Measurements from ENCODE around the gene AUH. TPM values are rescaled to one million over a fixed set of nuclear protein-coding genes. Genes with fewer than 3 reads are reported as not detected.

The AUH gene
- total and polyA plus RNA-seq, 2 experiments from 2014 or later, result 9.9 to 18.3 TPM

GRCh38 chr9:91239367-91240111 is 122.2 kb downstream of the AUH start:
- DNase-seq, result no peak
- no peak overlapping the region for H3K9ac ChIP-seq
- H3K79me2 ChIP-seq (ENCODE audit: insufficient read depth), result no peaks in the 10 kb centered on the region
- no peak overlapping the region for H2AFZ ChIP-seq
- no peaks in the 10 kb centered on the region for H4K20me1 ChIP-seq (ENCODE audit: insufficient read depth)
- H3K9me2 ChIP-seq (ENCODE audit: insufficient read depth), result 0 out of 2 replicates have a peak, but pooled peaks cover 4% of the 10 kb centered on the region
- no peaks in the 10 kb centered on the region for H3K9me3 ChIP-seq (ENCODE audit: low read depth)
- H3K36me3 ChIP-seq (ENCODE audit: low read depth), result no peaks in the 10 kb centered on the region
- H3K4me2 ChIP-seq (ENCODE audit: unreplicated experiment), result no peak overlapping the region
- in situ Hi-C loops (cut with MboI), result no loop called here
- no peak overlapping the region for H3K4me3 ChIP-seq
- no peak for TF ChIP-seq EZH2 (IDR thresholded peaks at IDR 0.05; ENCODE audit: insufficient read depth, poor library complexity, severe bottlenecking)
- TF ChIP-seq EZH2phosphoT487 (IDR thresholded peaks at IDR 0.05; ENCODE audit: insufficient read depth, low read depth), result no peak
- no peaks in the 10 kb centered on the region for H3F3A ChIP-seq (ENCODE audit: insufficient read depth)
- 91 to 92% methylated on average over 5 of the region's 5 CpGs for WGBS, 2 experiments (ENCODE audit: low coverage in 1 of 2, low lambda C conversion rate in 2 of 2, missing lambda C conversion rate in 2 of 2)
- H3K27me3 ChIP-seq (replicated peaks; ENCODE audit: insufficient read depth), result no peaks in the 10 kb centered on the region
- no peak overlapping the region for H3K27ac ChIP-seq
- H3K4me1 ChIP-seq (ENCODE audit: insufficient read depth), result no peaks in the 10 kb centered on the region

GRCh38 chr9:91234523-91234922 is 127.2 kb downstream of the AUH start:
- Histone ChIP-seq H3K79me2 (ENCODE audit: insufficient read depth) (no peaks in the 10 kb centered on the region), H3K9me2 (ENCODE audit: insufficient read depth) (0 out of 2 replicates have a peak, but pooled peaks cover 4% of the 10 kb centered on the region), H3F3A (ENCODE audit: insufficient read depth) (no peaks in the 10 kb centered on the region), H3K27ac (no peak overlapping the region), H3K36me3 (ENCODE audit: low read depth) (no peaks in the 10 kb centered on the region), H3K4me3 (no peak overlapping the region), H3K9me3 (ENCODE audit: low read depth) (no peaks in the 10 kb centered on the region), H2AFZ (no peak overlapping the region), H4K20me1 (ENCODE audit: insufficient read depth) (no peaks in the 10 kb centered on the region), H3K27me3 (replicated peaks; ENCODE audit: insufficient read depth) (no peaks in the 10 kb centered on the region), H3K4me2 (ENCODE audit: unreplicated experiment) (no peak overlapping the region), H3K9ac (no peak overlapping the region), H3K4me1 (ENCODE audit: insufficient read depth) (no peaks in the 10 kb centered on the region)
- 73 to 75% methylated on average over 2 of the region's 2 CpGs for WGBS, 2 experiments (ENCODE audit: low coverage in 1 of 2, low lambda C conversion rate in 2 of 2, missing lambda C conversion rate in 2 of 2)
- TF ChIP-seq EZH2 (IDR thresholded peaks at IDR 0.05; ENCODE audit: insufficient read depth, poor library complexity, severe bottlenecking) (no peak), EZH2phosphoT487 (IDR thresholded peaks at IDR 0.05; ENCODE audit: insufficient read depth, low read depth) (no peak)
- no peak for DNase-seq
- in situ Hi-C loops (cut with MboI), result no loop called here

- H2AFZ ChIP-seq, result no peak overlapping the region
- TF ChIP-seq EZH2 (IDR thresholded peaks at IDR 0.05; ENCODE audit: insufficient read depth, poor library complexity, severe bottlenecking) (no peak), EZH2phosphoT487 (IDR thresholded peaks at IDR 0.05; ENCODE audit: insufficient read depth, low read depth) (no peak)
- WGBS, 2 experiments (ENCODE audit: low coverage in 1 of 2, low lambda C conversion rate in 2 of 2, missing lambda C conversion rate in 2 of 2), result 85 to 89% methylated on average over 2 of the region's 2 CpGs
- H3K9me3 ChIP-seq (ENCODE audit: low read depth), result no peaks in the 10 kb centered on the region
- no peaks in the 10 kb centered on the region for H4K20me1 ChIP-seq (ENCODE audit: insufficient read depth)
- no peak for DNase-seq
- H3K27ac ChIP-seq, result no peak overlapping the region
- no peak overlapping the region for H3K9ac ChIP-seq
- H3K27me3 ChIP-seq (replicated peaks; ENCODE audit: insufficient read depth), result no peaks in the 10 kb centered on the region
- no peaks in the 10 kb centered on the region for H3K36me3 ChIP-seq (ENCODE audit: low read depth)
- no peaks in the 10 kb centered on the region for H3K4me1 ChIP-seq (ENCODE audit: insufficient read depth)
- in situ Hi-C loops (cut with MboI), result no loop called here
- no peaks in the 10 kb centered on the region for H3K79me2 ChIP-seq (ENCODE audit: insufficient read depth)
- no peak overlapping the region for H3K4me2 ChIP-seq (ENCODE audit: unreplicated experiment)
- no peaks in the 10 kb centered on the region for H3F3A ChIP-seq (ENCODE audit: insufficient read depth)
- H3K9me2 ChIP-seq (ENCODE audit: insufficient read depth), result 0 out of 2 replicates have a peak, but pooled peaks cover 4% of the 10 kb centered on the region
- H3K4me3 ChIP-seq, result no peak overlapping the region
These were observed 130.1 kb downstream of the AUH start for GRCh38 chr9:91231619-91232018.

GRCh38 chr9:91223000-91223399 is 138.7 kb downstream of the AUH start:
- H3K9me3 ChIP-seq (ENCODE audit: low read depth), result no peaks in the 10 kb centered on the region
- TF ChIP-seq EZH2phosphoT487 (IDR thresholded peaks at IDR 0.05; ENCODE audit: insufficient read depth, low read depth) (no peak), EZH2 (IDR thresholded peaks at IDR 0.05; ENCODE audit: insufficient read depth, poor library complexity, severe bottlenecking) (no peak)
- no peak overlapping the region for H3K9ac ChIP-seq
- DNase-seq, result no peak
- no peak overlapping the region for H3K4me2 ChIP-seq (ENCODE audit: unreplicated experiment)
- H2AFZ ChIP-seq, result no peak overlapping the region
- no peaks in the 10 kb centered on the region for H3K9me2 ChIP-seq (ENCODE audit: insufficient read depth)
- H3K27ac ChIP-seq, result no peak overlapping the region
- WGBS, 2 experiments (ENCODE audit: low coverage in 1 of 2, low lambda C conversion rate in 2 of 2, missing lambda C conversion rate in 2 of 2), result 98% methylated on average over 5 of the region's 5 CpGs
- H3K36me3 ChIP-seq (ENCODE audit: low read depth), result no peaks in the 10 kb centered on the region
- no peaks in the 10 kb centered on the region for H3K27me3 ChIP-seq (replicated peaks; ENCODE audit: insufficient read depth)
- no peaks in the 10 kb centered on the region for H3K79me2 ChIP-seq (ENCODE audit: insufficient read depth)
- no peaks in the 10 kb centered on the region for H4K20me1 ChIP-seq (ENCODE audit: insufficient read depth)
- no peak overlapping the region for H3K4me3 ChIP-seq
- H3K4me1 ChIP-seq (ENCODE audit: insufficient read depth), result no peaks in the 10 kb centered on the region
- in situ Hi-C loops (cut with MboI), result no loop called here
- no peaks in the 10 kb centered on the region; the same call in 1 of the 2 replicates for H3F3A ChIP-seq (ENCODE audit: insufficient read depth)
